Measurements from ENCODE around the gene PGBD2. TPM values are rescaled to one million over a fixed set of nuclear protein-coding genes. Genes with fewer than 3 reads are reported as not detected.
A peak's percentile ranks its signal among the peaks of the same experiment; 100 is the strongest.
"Not testable (repeated sequence)": the region's sequence is repeated elsewhere in the genome, so short reads cannot be mapped to it uniquely, and the experiment has no call there.

Gene PGBD2
- total and polyA plus RNA-seq, 4 donors: 3.5 to 12.5 (median 5.0) TPM

DNA sequence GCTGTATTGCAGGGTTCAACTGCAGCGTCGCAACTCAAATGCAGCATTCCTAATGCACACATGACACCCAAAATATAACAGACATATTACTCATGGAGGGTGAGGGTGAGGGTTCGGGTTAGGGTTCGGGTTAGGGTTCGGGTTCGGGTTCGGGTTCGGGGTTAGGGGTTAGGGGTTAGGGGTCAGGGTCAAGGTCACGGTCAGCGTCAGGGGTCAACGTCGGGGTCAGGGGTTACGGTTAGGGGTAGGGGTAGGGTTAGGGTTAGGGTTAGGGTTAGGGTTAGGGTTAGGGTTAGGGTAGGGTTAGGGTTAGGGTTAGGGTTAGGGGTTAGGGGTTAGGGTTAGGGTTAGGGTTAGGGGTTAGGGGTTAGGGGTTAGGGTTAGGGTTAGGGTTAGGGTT is 39.4 kb downstream of the PGBD2 start:
- not testable (repeated sequence) for H3K9me3 ChIP-seq (ENCODE audit: control insufficient read depth in 4 of 4, insufficient read depth in 3 of 4, low read length in 3 of 4); H3K4me3 ChIP-seq; H3K4me1 ChIP-seq (ENCODE audit: control insufficient read depth in 5 of 5, insufficient read depth in 5 of 5, low read length in 5 of 5); H3K36me3 ChIP-seq (ENCODE audit: control insufficient read depth in 4 of 4, insufficient read depth in 4 of 4, low read length in 4 of 4); ATAC-seq (ENCODE audit: insufficient read depth, low FRiP score); H3K27ac ChIP-seq (ENCODE audit: low read depth in 1 of 2, low read length in 1 of 2); H3K27me3 ChIP-seq (ENCODE audit: control insufficient read depth in 3 of 3, insufficient read depth in 3 of 3, low read length in 2 of 3); H3K9ac ChIP-seq (ENCODE audit: insufficient read depth in 1 of 2, low read length in 2 of 2)
- 72 to 81% methylated on average over 4 to 13 of the region's 13 CpGs for WGBS, 2 donors
- DNase-seq: peak; percentile 27 to 55 (median 34)

DNA sequence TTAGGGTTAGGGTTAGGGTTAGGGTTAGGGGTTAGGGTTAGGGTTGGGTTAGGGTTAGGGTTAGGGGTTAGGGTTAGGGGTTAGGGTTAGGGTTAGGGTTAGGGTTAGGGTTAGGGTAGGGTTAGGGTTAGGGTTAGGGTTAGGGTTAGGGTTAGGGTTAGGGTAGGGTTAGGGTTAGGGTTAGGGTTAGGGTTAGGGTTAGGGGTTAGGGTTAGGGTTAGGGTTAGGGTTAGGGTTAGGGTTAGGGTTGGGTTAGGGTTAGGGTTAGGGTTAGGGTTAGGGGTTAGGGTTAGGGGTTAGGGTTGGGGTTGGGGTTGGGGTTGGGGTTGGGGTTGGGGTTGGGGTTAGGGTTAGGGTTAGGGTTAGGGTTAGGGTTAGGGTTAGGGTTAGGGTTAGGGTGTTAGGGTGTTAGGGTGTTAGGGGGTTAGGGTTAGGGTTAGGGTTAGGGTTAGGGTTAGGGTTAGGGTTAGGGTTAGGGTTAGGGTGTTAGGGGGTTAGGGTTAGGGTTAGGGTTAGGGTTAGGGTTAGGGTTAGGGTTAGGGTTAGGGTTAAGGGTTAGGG is 39.9 kb downstream of the PGBD2 start:
- not testable (repeated sequence) for H3K36me3 ChIP-seq (ENCODE audit: control insufficient read depth in 4 of 4, insufficient read depth in 4 of 4, low read length in 4 of 4); H3K27ac ChIP-seq (ENCODE audit: low read depth in 1 of 2, low read length in 1 of 2); H3K4me1 ChIP-seq (ENCODE audit: control insufficient read depth in 5 of 5, insufficient read depth in 5 of 5, low read length in 5 of 5); H3K9ac ChIP-seq (ENCODE audit: insufficient read depth in 1 of 2, low read length in 2 of 2); H3K9me3 ChIP-seq (ENCODE audit: control insufficient read depth in 4 of 4, insufficient read depth in 3 of 4, low read length in 3 of 4); H3K27me3 ChIP-seq (ENCODE audit: control insufficient read depth in 3 of 3, insufficient read depth in 3 of 3, low read length in 2 of 3); DNase-seq; ATAC-seq (ENCODE audit: insufficient read depth, low FRiP score); H3K4me3 ChIP-seq

Small RNAs within 50 kb of the gene (small RNA-seq; reads per million reads assigned to genes)
- not detected for gene RNU6-1205P (ENCODE audit: low replicate concordance)

Other genes with a start within 250 kb of the PGBD2 start
- not detected for gene OR14I1, start 203.5 kb upstream of the PGBD2 start, total RNA-seq
- gene OR14I1, start 203.5 kb upstream of the PGBD2 start, polyA plus RNA-seq: not detected
- not detected for gene LYPD8, start 150.5 kb upstream of the PGBD2 start, total RNA-seq
- not detected for gene LYPD8, start 150.5 kb upstream of the PGBD2 start, polyA plus RNA-seq
- gene SH3BP5L, start 80.3 kb upstream of the PGBD2 start, total RNA-seq: 10 to 100 TPM; 17.6 to 25.5 TPM
- 10 to 100 TPM; 16.4 to 17.4 TPM for gene SH3BP5L, start 80.3 kb upstream of the PGBD2 start, polyA plus RNA-seq
- gene ZNF672, start 68.0 kb upstream of the PGBD2 start, total RNA-seq: 10 to 100 TPM; 31.1 to 41.3 TPM
- 10 to 100 TPM; 17.1 to 31.5 TPM for gene ZNF672, start 68.0 kb upstream of the PGBD2 start, polyA plus RNA-seq
- 10 to 100 TPM; 26.1 to 35.3 TPM for gene ZNF692, start 47.1 kb upstream of the PGBD2 start, total RNA-seq
- 10 to 100 TPM; 37.4 to 58.5 TPM for gene ZNF692, start 47.1 kb upstream of the PGBD2 start, polyA plus RNA-seq